Measurements from ENCODE around the gene DDR2. TPM values are rescaled to one million over a fixed set of nuclear protein-coding genes. Genes with fewer than 3 reads are reported as not detected.

Gene DDR2
- polyA plus RNA-seq, 1 donor from 2014 or later = 0.69 TPM

DNA sequence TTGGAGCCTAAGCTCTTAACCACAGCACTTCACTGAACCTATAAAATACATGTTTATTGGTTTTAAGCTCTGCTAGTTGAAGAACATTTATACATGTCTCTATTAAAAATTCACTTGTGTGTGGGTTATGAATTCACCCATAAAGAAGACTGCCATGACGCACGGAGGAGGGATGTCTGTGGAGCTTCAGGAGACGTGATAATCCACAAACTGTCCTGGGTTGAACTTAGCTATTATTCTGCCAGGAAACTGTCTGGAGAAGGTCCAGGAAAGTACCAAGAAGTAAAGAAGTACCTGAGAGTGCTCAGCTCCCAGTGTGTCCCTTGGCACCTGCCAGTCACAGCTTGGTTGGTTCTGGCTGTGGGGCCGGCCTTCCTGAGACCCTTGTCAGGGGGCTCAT lies 56.3 kb downstream of the DDR2 start:
- Histone ChIP-seq H4K20me1 (ENCODE audit: insufficient read depth) (no peaks in the 10 kb centered on the region), H3K27ac (ENCODE audit: low read length) (no peak overlapping the region), H3K36me3 (ENCODE audit: insufficient read depth, low read length) (no peaks in the 10 kb centered on the region), H3K9ac (ENCODE audit: low read length) (no peak overlapping the region), H3K79me2 (replicated peaks; ENCODE audit: insufficient read depth, low read length) (no peaks in the 10 kb centered on the region), H3K9me2 (ENCODE audit: insufficient read depth, low read length) (no peaks in the 10 kb centered on the region), H3K9me3 (ENCODE audit: low read length) (no peaks in the 10 kb centered on the region), H2AFZ (ENCODE audit: low read depth, low read length) (no peak overlapping the region), H3K27me3 (ENCODE audit: insufficient read depth, low read depth, low read length) (no peaks in the 10 kb centered on the region), H3K4me2 (ENCODE audit: low read length) (no peak overlapping the region), H3K4me3 (ENCODE audit: low read length) (no peak overlapping the region), H3F3A (ENCODE audit: insufficient read depth, low read length, poor library complexity, severe bottlenecking) (no peaks in the 10 kb centered on the region)
- no peak for TF ChIP-seq CTCF (IDR thresholded peaks at IDR 0.05; ENCODE audit: poor library complexity, severe bottlenecking)
- no peak for TF ChIP-seq EZH2 (IDR thresholded peaks at IDR 0.05; ENCODE audit: borderline replicate concordance, insufficient read depth, low read length, poor library complexity, severe bottlenecking)
- no peak for TF ChIP-seq SMC3 (conservative IDR thresholded peaks at IDR 0.05; ENCODE audit: poor library complexity)
- no peak for TF ChIP-seq TAF1 (IDR thresholded peaks at IDR 0.05; ENCODE audit: low read depth)
- TF ChIP-seq RAD21 (conservative IDR thresholded peaks at IDR 0.05) = no peak
- no peak for TF ChIP-seq MXI1 (conservative IDR thresholded peaks at IDR 0.05; ENCODE audit: poor library complexity, severe bottlenecking)
- TF ChIP-seq EP300 (conservative IDR thresholded peaks at IDR 0.05; ENCODE audit: poor library complexity, severe bottlenecking) = no peak
- no peak for TF ChIP-seq POLR2AphosphoS5 (IDR thresholded peaks at IDR 0.05)

- Histone ChIP-seq H4K20me1 (ENCODE audit: insufficient read depth) (no peaks in the 10 kb centered on the region), H3K79me2 (replicated peaks; ENCODE audit: insufficient read depth, low read length) (no peaks in the 10 kb centered on the region)
These were observed 56.7 kb downstream of the DDR2 start for GRCh38 chr1:162688931-162689330.

More at GRCh38 chr1:162688931-162689330, 56.7 kb downstream of the DDR2 start:
- Histone ChIP-seq H3K4me3 (ENCODE audit: low read length) (no peak overlapping the region), H3K9ac (ENCODE audit: low read length) (no peak overlapping the region), H3K9me3 (ENCODE audit: low read length) (no peaks in the 10 kb centered on the region), H3K36me3 (ENCODE audit: insufficient read depth, low read length) (no peaks in the 10 kb centered on the region), H3K9me2 (ENCODE audit: insufficient read depth, low read length) (no peaks in the 10 kb centered on the region), H3K4me2 (ENCODE audit: low read length) (no peak overlapping the region), H3K27ac (ENCODE audit: low read length) (no peak overlapping the region), H2AFZ (ENCODE audit: low read depth, low read length) (no peak overlapping the region), H3K27me3 (ENCODE audit: insufficient read depth, low read depth, low read length) (no peaks in the 10 kb centered on the region), H3F3A (ENCODE audit: insufficient read depth, low read length, poor library complexity, severe bottlenecking) (no peaks in the 10 kb centered on the region)
- TF ChIP-seq TAF1 (IDR thresholded peaks at IDR 0.05; ENCODE audit: low read depth) (no peak), POLR2AphosphoS5 (IDR thresholded peaks at IDR 0.05) (no peak)
- TF ChIP-seq, protein P1, sequence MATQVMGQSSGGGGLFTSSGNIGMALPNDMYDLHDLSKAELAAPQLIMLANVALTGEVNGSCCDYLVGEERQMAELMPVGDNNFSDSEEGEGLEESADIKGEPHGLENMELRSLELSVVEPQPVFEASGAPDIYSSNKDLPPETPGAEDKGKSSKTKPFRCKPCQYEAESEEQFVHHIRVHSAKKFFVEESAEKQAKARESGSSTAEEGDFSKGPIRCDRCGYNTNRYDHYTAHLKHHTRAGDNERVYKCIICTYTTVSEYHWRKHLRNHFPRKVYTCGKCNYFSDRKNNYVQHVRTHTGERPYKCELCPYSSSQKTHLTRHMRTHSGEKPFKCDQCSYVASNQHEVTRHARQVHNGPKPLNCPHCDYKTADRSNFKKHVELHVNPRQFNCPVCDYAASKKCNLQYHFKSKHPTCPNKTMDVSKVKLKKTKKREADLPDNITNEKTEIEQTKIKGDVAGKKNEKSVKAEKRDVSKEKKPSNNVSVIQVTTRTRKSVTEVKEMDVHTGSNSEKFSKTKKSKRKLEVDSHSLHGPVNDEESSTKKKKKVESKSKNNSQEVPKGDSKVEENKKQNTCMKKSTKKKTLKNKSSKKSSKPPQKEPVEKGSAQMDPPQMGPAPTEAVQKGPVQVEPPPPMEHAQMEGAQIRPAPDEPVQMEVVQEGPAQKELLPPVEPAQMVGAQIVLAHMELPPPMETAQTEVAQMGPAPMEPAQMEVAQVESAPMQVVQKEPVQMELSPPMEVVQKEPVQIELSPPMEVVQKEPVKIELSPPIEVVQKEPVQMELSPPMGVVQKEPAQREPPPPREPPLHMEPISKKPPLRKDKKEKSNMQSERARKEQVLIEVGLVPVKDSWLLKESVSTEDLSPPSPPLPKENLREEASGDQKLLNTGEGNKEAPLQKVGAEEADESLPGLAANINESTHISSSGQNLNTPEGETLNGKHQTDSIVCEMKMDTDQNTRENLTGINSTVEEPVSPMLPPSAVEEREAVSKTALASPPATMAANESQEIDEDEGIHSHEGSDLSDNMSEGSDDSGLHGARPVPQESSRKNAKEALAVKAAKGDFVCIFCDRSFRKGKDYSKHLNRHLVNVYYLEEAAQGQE (IDR thresholded peaks at IDR 0.05; ENCODE audit: borderline replicate concordance) = no peak
